Stomach (tissue), 4 donors: ENCODE data around the gene HTR3E.

Experiments used
- POLR2A ChIP-seq, 4 donors: fragments of 450-650 bp; IDR thresholded peaks; one replicate each; pipeline ENCODE4 v1.6.1; 2016; ENCODE audit warnings: antibody characterized with exemption in 4 of 4, control low read depth in 2 of 4, mild to moderate bottlenecking in 1 of 4, moderate library complexity in 1 of 4
- TF ChIP-seq, protein P1 (sequence below), 7 experiments: fragments of 450-650 bp in 4 of 7; fragments of 200-600 bp in 3 of 7; sonication (generic) in 3 of 7; IDR thresholded peaks; one replicate each; pipeline ENCODE4 v1.5.1; 2016 to 2019; ENCODE audit warnings: antibody characterized with exemption in 7 of 7, control low read depth in 2 of 7, mild to moderate bottlenecking in 1 of 7

DNA sequence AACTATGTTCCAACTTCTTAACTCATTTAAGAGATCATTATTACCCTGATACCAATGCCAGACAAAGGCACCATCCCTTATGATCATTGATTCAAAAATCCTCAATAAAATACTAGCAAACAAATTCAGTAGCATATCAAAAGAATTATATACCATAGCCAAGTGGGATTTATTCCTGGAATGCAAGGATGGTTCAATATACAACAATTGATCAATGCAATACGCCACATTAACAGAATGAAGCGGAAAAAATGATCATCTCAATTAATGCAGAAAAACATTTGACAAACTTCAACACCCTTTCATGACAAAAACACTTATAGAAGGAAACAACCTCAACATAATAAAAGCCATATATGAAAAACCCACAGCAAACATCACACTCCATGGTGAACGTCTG lies 4.7 kb upstream of the HTR3E start:
- no peak for TF ChIP-seq POLR2A (IDR thresholded peaks at IDR 0.05)
- TF ChIP-seq, protein P1, sequence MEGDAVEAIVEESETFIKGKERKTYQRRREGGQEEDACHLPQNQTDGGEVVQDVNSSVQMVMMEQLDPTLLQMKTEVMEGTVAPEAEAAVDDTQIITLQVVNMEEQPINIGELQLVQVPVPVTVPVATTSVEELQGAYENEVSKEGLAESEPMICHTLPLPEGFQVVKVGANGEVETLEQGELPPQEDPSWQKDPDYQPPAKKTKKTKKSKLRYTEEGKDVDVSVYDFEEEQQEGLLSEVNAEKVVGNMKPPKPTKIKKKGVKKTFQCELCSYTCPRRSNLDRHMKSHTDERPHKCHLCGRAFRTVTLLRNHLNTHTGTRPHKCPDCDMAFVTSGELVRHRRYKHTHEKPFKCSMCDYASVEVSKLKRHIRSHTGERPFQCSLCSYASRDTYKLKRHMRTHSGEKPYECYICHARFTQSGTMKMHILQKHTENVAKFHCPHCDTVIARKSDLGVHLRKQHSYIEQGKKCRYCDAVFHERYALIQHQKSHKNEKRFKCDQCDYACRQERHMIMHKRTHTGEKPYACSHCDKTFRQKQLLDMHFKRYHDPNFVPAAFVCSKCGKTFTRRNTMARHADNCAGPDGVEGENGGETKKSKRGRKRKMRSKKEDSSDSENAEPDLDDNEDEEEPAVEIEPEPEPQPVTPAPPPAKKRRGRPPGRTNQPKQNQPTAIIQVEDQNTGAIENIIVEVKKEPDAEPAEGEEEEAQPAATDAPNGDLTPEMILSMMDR (IDR thresholded peaks at IDR 0.05) = no peak
